ENCODE data around the gene WNT8A.
"Not testable (repeated sequence)": the region's sequence is repeated elsewhere in the genome, so short reads cannot be mapped to it uniquely, and the experiment has no call there.

The WNT8A gene, protein sequence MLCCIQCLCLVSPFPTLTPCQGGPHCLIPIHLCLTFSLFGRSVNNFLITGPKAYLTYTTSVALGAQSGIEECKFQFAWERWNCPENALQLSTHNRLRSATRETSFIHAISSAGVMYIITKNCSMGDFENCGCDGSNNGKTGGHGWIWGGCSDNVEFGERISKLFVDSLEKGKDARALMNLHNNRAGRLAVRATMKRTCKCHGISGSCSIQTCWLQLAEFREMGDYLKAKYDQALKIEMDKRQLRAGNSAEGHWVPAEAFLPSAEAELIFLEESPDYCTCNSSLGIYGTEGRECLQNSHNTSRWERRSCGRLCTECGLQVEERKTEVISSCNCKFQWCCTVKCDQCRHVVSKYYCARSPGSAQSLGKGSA

DNA sequence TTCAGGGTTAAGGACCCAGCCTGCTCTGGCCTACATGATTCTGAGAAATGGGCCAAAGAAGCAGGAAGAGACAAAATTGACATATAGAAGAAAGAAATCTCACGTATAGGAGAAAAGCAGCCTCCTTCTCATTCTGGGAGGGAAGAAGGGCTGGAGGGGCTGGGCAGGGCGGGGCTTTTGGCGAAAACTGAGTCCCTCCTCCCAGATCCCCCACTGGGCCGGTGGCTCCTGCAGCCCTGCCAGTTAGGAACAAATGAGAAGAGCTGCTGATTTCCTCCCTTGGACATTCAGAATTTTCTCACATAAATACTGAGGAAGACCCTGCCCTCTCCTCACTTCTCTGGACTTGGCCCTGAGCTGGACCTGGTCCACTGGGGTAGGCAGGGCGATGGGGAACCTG lies at the start of gene WNT8A:
Gene WNT8A, plus strand, starts transcription at position 332 of the 400 bp plus-strand sequence. CDS start 95 bp downstream, outside the sequence.
- no peak for DNase-seq (ENCODE audit: low read depth in 2 of 2)

DNA sequence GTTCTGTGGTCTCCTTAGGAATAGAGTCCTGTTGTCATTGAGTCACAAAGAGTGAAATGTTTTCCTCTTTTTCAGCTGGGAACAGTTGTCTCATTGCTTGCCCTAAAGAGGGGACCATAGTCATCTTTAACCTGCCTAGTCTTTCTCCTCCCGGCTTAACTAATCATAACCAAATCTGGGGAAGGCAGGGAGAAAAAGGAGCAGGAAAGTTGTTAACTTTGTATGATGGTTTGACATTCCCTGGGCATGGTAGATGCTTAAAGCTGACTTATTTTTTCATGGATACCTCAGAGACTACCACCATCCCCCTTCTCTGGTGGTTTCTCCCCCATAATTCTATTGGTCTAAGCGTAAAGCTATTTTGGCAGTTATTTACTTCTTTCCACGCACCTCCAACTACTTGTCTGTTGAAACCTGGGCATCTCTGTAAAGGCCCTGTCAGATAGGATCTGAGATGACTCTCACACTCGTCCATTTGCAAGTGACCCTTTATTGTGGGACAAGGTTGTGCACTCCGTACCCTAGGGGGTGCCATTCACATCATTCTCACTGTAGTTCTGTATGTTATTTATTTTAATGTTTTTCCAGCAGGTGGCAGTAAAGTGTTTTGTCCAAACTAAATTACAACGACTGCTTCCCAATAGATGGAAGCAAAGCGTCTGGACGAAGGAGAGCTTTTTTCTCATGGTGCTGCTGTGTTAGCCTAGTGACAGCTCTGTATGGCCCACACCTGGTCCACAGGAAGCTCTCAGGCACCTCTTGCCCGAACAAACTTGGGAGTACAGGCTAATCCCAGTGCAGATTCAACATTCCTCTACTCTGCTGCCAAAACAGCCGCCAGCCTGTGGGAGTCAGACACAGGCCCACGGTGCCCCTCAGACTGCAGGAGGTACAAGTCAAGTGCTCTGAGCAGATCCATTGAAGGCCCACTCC lies 48.0 kb upstream of the WNT8A start:
- peak; percentile 27 to 32 for DNase-seq (ENCODE audit: low read depth in 2 of 2)

DNA sequence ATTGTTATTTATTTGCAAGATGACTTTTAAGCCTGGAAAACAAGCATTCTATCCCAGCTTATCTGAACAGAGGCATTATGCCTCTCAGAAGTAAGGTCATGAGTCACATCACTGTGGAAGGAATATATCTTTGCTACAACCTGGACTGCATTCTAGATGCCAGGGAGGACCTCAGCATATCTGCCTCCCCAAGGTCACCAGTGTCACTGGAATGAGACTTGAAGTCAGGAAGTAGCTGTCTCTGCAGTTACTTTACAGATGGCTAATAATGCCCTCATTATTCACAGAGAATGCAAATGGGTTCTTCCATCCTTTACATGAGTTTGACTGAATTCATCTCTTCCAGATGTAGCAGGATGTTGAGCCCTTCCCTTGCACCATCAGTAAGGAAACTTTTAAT lies 46.6 kb upstream of the WNT8A start:
- no peak for DNase-seq (ENCODE audit: low read depth in 2 of 2)

DNA sequence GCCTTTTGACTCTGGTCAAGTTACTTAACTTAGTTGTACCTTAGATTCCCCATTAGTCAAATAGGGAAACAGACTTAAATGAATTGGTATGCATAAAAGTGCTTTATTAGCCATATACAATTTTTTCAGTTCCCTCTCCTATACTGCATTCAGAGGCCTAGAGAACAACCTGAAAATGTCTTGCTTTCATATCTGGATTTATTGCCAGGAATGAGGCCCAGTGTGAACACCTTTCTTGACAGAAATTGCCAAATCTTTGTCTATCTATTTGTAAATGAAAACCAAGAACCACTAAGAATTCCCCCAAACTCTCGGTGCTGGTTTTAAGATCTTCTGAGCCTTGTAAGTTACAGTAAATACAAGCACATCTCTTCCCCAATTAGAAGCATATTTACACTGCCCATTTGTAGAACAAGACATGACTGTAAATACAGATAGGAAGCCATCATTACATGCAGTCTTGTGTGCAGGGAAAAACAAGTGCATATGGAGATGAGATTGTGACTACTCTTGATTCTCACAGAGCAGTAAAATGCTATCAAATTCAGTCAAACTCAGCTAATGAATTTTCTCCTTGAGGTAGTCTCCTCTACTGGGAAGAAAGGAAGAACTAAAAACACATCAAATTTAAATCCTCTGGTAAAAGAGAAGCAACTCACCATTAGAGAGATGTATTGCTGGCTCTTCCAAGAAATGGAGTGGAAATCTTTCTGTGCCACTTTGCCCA lies 45.8 kb upstream of the WNT8A start:
- DNase-seq (ENCODE audit: low read depth in 2 of 2), result no peak

DNA sequence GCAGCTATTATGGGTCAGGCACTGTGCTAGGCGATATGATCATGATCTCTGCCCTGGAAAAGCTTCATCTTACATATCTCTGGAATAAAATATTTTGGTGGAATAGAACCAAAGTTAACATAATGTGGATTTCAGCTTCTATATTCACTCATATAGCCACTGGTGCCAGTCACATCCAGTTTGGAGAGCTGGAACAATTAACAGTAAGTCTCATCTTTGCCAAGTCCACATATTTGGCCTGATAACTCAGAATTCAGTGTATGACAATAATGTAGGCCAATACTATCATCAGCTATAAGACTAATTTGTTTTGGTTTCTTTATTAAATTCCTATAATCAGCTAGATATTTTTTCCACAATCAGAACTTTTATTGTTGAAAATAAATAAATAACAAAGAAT lies 45.0 kb upstream of the WNT8A start:
- no peak for DNase-seq (ENCODE audit: low read depth in 2 of 2)

DNA sequence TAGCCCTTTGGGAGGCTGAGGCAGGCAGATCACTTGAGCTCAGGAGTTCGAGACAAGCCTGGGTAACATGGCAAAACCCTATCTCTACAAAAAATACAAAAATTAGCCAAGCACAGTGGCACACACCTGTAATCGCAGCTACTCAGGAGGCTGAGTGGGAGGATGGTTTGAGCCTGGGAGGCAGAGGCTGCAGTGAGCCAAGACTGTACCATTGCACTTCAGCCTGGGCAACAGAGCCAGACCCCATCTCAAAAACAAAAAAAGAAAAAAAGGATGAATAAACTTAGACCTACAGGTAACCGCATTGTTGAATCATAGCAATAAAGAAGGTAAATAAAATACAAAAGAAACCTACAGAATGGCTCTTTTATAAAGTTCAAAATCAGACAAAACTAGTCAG lies 38.5 kb upstream of the WNT8A start:
- not testable (repeated sequence) for DNase-seq (ENCODE audit: low read depth in 2 of 2)

DNA sequence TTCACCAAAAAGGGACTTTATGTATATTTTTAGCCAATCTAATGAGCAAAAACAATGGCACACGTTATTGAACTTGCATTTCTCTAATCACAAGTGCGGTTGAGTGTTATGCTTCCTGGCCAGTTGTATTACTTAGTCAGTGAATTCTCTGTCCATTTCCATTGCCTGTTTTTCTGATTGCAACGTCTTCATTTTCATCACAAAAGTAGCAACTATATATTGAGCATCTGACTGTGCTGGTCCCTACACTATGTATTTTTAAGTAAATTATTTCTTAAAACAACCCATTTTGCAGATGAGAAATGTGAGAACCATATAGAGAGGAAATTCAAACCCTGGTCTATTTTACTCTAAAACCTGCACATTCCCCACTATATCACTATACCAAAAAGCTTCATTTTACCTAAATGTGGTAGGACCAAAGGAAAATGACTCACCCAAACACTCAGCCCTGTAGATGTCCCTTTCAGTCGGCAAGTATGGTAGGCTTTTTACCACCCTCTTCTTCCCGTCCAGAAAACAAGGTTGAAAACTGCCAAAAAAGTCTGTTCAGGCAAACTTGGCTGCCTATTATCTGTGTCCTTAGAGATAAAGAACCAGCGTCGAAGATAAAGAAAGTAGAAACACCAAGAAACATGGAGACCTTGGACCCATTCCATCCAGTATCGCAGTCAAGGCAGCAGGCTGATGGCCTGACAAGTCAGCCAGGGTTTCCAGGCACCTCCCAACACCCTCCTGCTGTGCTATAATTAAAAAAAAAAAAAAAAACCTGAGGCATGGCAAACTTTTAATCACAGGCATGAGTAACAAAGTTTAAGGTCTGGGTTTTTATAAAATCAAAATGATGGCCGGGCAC lies 32.2 kb upstream of the WNT8A start:
- no peak for DNase-seq (ENCODE audit: low read depth in 2 of 2)

DNA sequence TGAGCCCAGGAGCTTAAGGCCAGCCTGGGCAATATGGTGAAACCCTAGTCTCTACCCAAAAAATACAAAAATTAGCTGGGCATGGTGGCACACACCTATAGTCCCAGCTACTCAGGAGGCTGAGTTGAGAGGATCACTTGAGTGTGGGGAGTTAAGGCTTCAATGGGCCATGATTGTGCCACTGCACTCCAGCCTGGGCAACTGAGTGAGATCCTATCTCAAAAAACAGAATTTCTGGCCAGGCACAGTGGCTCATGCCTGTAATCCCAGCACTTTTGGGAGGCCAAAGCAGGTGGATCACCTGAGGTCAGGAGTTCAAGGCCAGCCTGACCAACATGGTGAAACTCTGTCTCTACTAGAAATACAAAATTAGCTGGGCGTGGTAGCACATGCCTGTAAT lies 31.1 kb upstream of the WNT8A start:
- DNase-seq (ENCODE audit: low read depth in 2 of 2), result not testable (repeated sequence)

DNA sequence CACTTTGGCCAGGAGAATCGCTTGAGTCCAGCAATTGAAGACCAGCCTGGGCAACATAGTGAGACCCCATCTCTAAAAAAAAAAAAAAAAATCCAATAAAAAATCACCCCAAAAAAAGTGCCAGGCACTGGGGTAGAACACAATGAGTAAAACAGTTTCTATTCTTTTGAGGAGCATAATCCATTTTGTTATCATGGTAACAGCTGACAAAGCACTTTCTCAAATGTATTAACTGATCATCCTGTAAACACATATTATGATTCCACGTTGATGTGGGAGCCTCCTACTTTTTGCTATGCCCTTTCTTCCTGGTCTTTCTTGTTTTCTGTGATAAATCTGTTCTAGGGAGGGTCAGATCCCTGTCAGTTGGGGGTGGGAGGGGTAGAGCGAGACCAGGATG lies 30.3 kb upstream of the WNT8A start:
- no peak for DNase-seq (ENCODE audit: low read depth in 2 of 2)

DNA sequence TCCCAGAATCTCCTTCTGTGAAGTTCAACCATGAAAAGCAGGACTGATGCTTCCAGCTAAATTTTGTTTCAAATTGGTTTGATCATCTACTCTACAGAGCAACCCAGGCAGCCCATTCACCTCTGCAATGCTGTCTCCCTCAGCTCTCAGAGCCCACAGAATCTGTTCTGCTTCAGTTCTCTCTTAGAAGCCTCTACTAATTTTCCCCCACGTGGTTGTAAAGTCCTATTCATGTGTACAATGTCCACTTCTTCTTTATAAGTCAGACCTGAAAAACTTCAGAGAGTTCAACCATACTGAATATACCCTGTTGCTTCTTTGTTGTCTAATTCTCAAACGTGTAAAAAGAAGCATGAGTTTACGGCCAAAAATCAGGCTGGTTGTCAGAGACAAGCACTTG lies 29.6 kb upstream of the WNT8A start:
- DNase-seq (ENCODE audit: low read depth in 2 of 2), result no peak

DNA sequence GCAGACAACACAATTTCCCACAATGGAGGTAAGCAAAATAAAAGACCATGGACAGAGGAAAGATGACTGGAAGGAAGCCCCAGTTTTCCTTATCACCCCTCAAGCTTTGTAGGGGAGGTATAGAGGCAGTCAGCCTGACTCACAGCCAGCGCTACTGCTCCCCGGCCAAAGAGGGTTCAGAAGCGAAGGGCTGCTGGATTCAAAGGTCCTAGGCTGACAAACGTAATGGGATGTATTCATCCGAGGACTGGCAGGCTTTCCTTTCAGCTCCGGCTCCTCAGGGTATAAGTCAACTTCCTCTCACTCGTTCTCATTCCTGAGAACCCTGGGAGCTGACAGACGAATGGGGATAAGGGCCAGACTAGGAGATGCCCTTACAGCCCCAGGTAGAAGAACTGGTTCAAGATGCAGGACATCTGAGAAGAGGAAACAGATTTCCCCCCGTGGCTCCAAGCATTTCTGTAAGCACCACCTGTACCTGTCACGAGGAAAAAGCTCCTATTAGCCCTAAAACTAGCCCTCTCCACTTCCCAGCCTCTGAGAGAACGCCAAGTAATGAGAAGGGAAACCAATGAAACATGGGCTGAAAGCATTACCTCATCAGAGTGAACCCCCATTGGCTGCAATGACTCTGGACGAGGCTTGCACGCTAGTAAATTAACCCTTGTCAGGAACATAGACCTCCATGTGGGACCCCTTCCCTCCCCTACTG lies 28.8 kb upstream of the WNT8A start:
- no peak for DNase-seq (ENCODE audit: low read depth in 2 of 2)

DNA sequence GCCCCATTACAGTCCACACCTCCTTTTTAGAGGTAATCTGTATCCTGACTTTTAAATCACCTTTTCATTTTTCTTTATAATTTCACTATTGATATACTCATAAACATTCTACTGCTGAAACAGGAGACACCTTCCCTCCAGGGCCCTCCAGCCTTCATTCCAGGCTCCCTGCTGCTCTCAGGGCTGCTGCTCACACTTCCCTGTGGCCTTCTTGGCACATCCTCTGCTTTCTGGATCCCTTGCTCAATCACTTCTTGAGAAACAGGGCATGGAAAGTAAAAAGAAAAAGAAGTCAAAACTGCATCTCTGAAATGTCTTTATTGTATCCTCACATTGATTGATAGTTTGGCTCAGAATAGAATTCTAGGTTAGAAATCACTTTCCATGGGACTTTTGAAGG lies 19.3 kb upstream of the WNT8A start:
- DNase-seq (ENCODE audit: low read depth in 2 of 2), result no peak

DNA sequence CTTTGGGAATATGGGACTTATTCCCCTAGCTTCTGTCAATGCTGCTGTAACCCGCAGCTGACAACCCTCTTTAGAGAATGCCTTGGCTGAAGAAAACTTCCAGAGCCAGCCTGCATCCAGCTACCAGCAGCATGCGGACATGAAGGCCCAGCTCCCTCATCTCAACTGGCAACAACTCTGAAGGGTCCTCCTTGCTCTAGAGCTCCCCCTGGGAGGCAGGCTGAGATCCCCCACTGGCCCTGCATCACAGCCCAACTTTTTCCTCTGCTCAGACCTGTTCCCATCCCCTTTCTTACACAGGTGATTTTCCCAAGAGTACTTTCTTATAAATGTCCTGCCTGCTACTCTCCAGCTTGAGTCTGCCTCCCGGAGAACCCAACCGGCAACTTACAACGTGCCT lies 18.7 kb upstream of the WNT8A start:
- no peak for DNase-seq (ENCODE audit: low read depth in 2 of 2)

DNA sequence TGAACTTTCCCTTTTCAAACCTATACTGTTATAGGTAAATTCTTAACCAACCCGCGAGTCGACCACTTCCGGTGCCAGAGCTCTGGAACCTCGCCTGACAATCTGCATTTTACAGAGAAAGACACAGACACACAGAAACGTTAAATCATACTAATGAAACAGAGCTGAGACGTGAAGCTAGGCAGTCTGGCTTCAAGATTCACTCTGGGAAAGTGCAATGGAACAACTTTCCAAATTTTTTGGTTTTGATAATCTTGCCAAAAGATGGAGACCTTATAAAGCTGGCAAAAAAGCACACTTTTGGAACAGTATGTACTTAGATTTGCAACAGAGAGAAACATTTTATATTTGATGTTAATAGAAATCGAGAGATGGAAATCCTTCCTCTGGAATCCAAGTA lies 15.9 kb upstream of the WNT8A start:
- DNase-seq (ENCODE audit: low read depth in 2 of 2), result no peak

DNA sequence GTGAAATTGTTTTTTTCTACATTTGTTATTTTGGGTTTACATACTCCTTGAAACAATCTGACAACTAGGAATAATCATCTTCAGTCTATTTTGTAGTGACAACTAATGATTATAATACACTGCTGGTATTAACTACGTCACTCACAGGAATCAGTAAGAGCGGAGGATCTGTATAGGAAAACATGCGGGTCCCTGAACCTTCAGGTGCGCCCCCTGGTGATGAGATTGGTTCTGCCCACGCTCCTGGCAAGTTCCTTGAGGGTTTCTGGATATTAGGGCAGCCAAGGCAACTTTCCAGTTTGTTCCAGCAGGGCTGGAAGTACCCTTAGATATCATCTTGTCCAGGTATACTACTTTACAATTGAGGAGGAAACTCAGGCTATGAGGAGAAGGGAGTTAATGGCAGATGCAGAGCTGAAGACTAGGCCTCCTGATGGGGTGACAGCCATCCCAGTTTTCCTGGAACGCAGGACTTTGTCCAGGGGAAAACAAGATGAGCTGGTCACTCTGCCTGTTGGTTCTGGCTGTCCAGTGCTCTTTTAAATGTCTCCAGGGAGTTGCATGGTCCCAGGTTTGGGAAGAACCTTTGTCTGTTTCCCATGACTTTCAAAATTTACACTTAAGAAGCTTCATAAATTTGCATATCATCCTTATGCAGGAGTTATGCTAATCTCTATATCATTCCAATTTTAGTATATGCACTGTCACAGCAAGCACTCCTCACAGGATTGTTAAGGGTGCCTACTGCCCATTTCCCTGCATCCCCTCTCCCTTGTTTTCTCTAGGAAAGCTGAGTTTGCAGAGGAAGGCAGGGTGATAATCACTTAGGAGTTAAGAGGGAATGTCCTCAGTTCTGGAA lies 14.9 kb upstream of the WNT8A start:
- DNase-seq (ENCODE audit: low read depth in 2 of 2), result peak; percentile 35 to 52

DNA sequence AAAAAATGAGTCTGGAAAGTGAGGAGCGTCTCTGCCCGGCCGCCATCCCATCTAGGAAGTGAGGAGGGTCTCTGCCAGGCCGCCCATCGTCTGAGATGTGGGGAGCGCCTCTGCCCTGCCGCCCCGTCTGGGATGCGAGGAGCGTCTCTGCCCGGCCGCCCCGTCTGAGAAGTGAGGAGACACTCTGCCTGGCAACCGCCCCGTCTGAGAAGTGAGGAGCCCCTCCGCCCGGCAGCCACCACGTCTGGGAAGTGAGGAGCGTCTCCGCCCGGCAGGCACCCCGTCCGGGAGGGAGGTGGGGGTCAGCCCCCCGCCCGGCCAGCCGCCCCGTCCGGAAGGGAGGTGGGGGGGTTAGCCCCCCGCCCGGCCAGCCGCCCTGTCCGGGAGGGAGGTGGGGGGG lies 13.8 kb upstream of the WNT8A start:
- not testable (repeated sequence) for DNase-seq (ENCODE audit: low read depth in 2 of 2)

DNA sequence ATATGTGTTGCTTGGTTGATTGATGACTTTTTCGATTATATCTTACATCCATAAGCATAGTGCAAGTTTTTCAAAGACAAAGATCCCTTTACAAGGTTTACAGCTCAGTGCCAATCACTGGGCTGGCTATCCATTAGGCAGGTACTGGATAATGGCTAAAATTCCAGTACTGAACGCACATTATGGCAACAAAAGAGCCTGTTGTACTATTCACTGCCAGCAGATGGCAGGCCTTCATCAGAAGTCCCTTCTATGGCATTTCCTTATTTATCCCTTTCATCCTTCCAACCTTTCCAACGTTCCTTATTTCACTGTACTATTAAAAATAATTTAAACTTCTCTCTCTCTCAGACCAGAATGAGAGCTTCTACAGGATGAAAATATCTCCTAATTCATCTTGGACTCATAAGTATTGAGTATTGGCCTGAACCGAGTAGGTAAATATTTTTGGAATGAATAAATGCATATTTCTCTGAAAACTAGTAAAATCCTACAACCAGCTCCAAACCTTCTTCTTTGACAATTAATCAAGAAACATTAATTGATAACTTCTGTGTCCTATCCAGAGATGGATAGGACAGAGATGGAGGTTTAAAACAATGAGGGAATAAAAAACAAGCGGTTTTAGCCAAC lies 6.7 kb upstream of the WNT8A start:
- DNase-seq (ENCODE audit: low read depth in 2 of 2), result no peak

DNA sequence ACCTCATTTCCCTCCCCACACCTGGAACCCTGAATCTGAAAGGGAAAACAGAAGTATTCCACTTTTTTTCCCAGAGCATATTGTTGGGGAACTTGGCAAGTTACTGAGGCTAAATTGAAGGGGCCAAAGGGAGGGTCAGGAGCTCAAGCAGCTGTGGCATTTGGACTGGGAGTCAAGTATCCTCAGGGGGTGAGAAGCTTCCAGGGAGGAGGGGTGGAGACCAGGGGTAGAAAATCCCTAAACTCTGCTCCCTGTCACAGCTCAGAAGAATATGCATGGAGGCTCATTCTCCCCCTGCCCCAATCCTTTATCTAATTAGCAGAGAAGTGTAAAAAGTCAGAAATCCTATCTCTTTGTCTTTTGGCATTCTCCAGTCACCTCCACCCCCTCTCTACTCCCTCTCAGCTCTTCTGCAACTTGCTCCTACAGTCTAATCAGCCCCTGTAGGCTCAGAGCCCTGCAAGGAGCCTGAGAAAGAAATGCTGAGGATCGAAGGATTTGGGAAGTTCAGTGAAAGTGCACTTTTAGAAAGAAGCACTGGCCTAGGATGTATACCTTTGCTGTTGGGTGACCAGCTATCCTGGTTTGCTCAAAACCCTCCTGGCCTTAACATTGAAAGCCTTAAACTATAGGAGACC lies 5.7 kb upstream of the WNT8A start:
- no peak for DNase-seq (ENCODE audit: low read depth in 2 of 2)

DNA sequence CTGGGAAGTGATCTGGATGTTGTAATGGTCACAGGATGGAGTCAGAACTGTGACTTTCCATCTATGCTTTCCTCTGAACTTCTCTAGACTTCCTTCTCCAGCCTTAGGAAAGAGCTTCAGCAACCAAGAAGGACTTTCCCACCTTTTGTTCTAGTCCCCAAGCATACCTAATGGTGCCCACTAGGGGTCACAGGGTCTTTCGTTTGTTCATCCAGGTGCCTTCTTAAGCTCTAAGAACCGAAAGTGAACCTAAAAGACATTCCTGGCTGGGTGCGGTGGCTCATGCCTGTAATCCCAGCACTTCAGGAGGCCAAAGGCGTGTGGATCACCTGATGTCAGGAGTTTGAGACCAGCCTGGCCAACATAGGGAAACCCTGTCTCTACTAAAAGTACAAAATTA lies 1.8 kb upstream of the WNT8A start:
- no peak for DNase-seq (ENCODE audit: low read depth in 2 of 2)
